ENCODE data around the gene NHLRC4. TPM values are rescaled to one million over a fixed set of nuclear protein-coding genes. Genes with fewer than 3 reads are reported as not detected.

The NHLRC4 gene
- total RNA-seq, 1 donor from 2014 or later = 1.4 TPM

GRCh38 chr16:617855-618254 lies 51.0 kb downstream of the NHLRC4 start:
- H3K27me3 Mint-ChIP-seq = no peaks in the 10 kb centered on the region
- DNase-seq (ENCODE audit: low spot score, unreplicated experiment) = no peak
- TF ChIP-seq CTCF (IDR thresholded peaks at IDR 0.05; ENCODE audit: unreplicated experiment) = no peak
- no peaks in the 10 kb centered on the region for H3K9me3 Mint-ChIP-seq (ENCODE audit: low read depth)
- H3K36me3 Mint-ChIP-seq (ENCODE audit: insufficient read depth) = peaks cover 11% of the 10 kb centered on the region
- H3K27ac Mint-ChIP-seq = no peak overlapping the region
- H3K4me3 Mint-ChIP-seq (ENCODE audit: low read depth) = no peak overlapping the region
- no peaks in the 10 kb centered on the region for H3K4me1 Mint-ChIP-seq (ENCODE audit: low read depth)

Small RNAs within 50 kb of the gene (microRNA-seq; reads per million reads assigned to microRNA genes)
- 3.6 reads per million for gene MIR3176 (ENCODE audit: borderline number of aligned reads, unreplicated experiment)
- gene MIR5587 (ENCODE audit: borderline number of aligned reads, unreplicated experiment) = not detected

Other genes starting within 250 kb of the NHLRC4 start
- 33.6 and 34.4 TPM in 2 replicates for gene AXIN1, start 214.3 kb upstream of the NHLRC4 start, total RNA-seq
- 82.7 and 85.3 TPM in 2 replicates for gene MRPL28, start 196.5 kb upstream of the NHLRC4 start, total RNA-seq
- gene PGAP6, start 185.0 kb upstream of the NHLRC4 start, total RNA-seq = 92.7 and 92.9 TPM in 2 replicates
- 151 and 154 TPM in 2 replicates for gene NME4, start 169.8 kb upstream of the NHLRC4 start, total RNA-seq
- 39.4 and 41.3 TPM in 2 replicates for gene DECR2, start 165.1 kb upstream of the NHLRC4 start, total RNA-seq
- gene RAB11FIP3, start 141.4 kb upstream of the NHLRC4 start, total RNA-seq = 92.7 and 97.9 TPM in 2 replicates
- 53.9 and 57.4 TPM in 2 replicates for gene CAPN15, start 39.3 kb upstream of the NHLRC4 start, total RNA-seq
- not detected in 2 replicates for gene PRR35, start 6.6 kb upstream of the NHLRC4 start, total RNA-seq
- 109 TPM in 2 replicates for gene PIGQ, start 3.0 kb downstream of the NHLRC4 start, total RNA-seq
- 29.0 and 30.6 TPM in 2 replicates for gene RAB40C, start 23.1 kb downstream of the NHLRC4 start, total RNA-seq
- gene WFIKKN1, start 64.0 kb downstream of the NHLRC4 start, total RNA-seq = 37.2 and 42.8 TPM in 2 replicates
- 59.3 and 64.0 TPM in 2 replicates for gene METTL26, start 69.3 kb downstream of the NHLRC4 start, total RNA-seq
- gene MCRIP2, start 74.8 kb downstream of the NHLRC4 start, total RNA-seq = 26.3 and 31.4 TPM in 2 replicates
- gene WDR90, start 82.4 kb downstream of the NHLRC4 start, total RNA-seq = 109 and 117 TPM in 2 replicates
- 153 and 167 TPM in 2 replicates for gene RHOT2, start 101.1 kb downstream of the NHLRC4 start, total RNA-seq
- 5.0 and 5.2 TPM in 2 replicates for gene RHBDL1, start 108.7 kb downstream of the NHLRC4 start, total RNA-seq
- gene STUB1, start 113.4 kb downstream of the NHLRC4 start, total RNA-seq = 76.8 and 87.1 TPM in 2 replicates
- 52.2 and 55.1 TPM in 2 replicates for gene JMJD8, start 117.3 kb downstream of the NHLRC4 start, total RNA-seq
- 18.1 and 18.9 TPM in 2 replicates for gene WDR24, start 123.4 kb downstream of the NHLRC4 start, total RNA-seq
- 4.3 TPM in 2 replicates for gene FBXL16, start 138.8 kb downstream of the NHLRC4 start, total RNA-seq
- 98.6 and 107 TPM in 2 replicates for gene METRN, start 148.1 kb downstream of the NHLRC4 start, total RNA-seq
- gene ANTKMT, start 154.1 kb downstream of the NHLRC4 start, total RNA-seq = 44.2 and 44.9 TPM in 2 replicates
- gene CCDC78, start 159.4 kb downstream of the NHLRC4 start, total RNA-seq = 2.5 and 3.2 TPM in 2 replicates
- gene HAGHL, start 160.1 kb downstream of the NHLRC4 start, total RNA-seq = 8.1 and 9.2 TPM in 2 replicates
- 44.0 and 46.5 TPM in 2 replicates for gene CIAO3, start 174.0 kb downstream of the NHLRC4 start, total RNA-seq
- gene MSLN, start 193.7 kb downstream of the NHLRC4 start, total RNA-seq = 0.50 TPM in 1 of 2 replicates, not detected in the other
- gene RPUSD1, start 221.4 kb downstream of the NHLRC4 start, total RNA-seq = 23.5 and 26.8 TPM in 2 replicates
- gene CHTF18, start 221.6 kb downstream of the NHLRC4 start, total RNA-seq = 90.0 and 99.3 TPM in 2 replicates
- not detected in 2 replicates for gene GNG13, start 233.7 kb downstream of the NHLRC4 start, total RNA-seq

Measured in progenitor cell of endocrine pancreas (in vitro differentiated cells).